Sigmoid colon (tissue), 7 donors: ENCODE measurements around the gene FAXDC2. TPM values are rescaled to one million over a fixed set of nuclear protein-coding genes. Genes with fewer than 3 reads are reported as not detected.
A peak's percentile ranks its signal among the peaks of the same experiment; 100 is the strongest.

Source experiments
- DNase-seq: peaks from one replicate; pipeline ENCODE4 v3.0.0-alpha.2; 2019
- H3K27ac ChIP-seq, 4 donors: fragments of 200-600 bp; sonication (generic); one replicate each; pipeline ENCODE4 v1.5.1; 2016 to 2019; ENCODE audit warnings: mild to moderate bottlenecking in 1 of 4
- H3K27me3 ChIP-seq, 3 donors: fragments of 200-600 bp; sonication (generic); one replicate each; pipeline ENCODE4 v1.5.1; 2019; ENCODE audit warnings: mild to moderate bottlenecking in 1 of 3
- H3K36me3 ChIP-seq, 4 donors: fragments of 200-600 bp; sonication (generic); one replicate each; pipeline ENCODE4 v1.5.1; 2016 to 2019
- H3K4me1 ChIP-seq, 4 donors: fragments of 200-600 bp; sonication (generic); one replicate each; pipeline ENCODE4 v1.5.1; 2017 to 2019
- H3K4me3 ChIP-seq, 4 donors: fragments of 200-600 bp; sonication (generic); one replicate each; pipeline ENCODE4 v1.5.1; 2017 to 2019; ENCODE audit warnings: mild to moderate bottlenecking in 2 of 4, moderate library complexity in 1 of 4
- H3K9me3 ChIP-seq, 4 donors: fragments of 200-600 bp in 3 of 4; sonication (generic) in 3 of 4; one replicate each; pipeline versions ENCODE4 v1.5.1 to v1.6.1; 2013 to 2019
- CTCF ChIP-seq, 4 experiments: fragments of 450-650 bp in 3 of 4; fragments of 200-600 bp in 1 of 4; IDR thresholded peaks; one replicate each; pipeline ENCODE4 v1.5.1; 2016 to 2019; ENCODE audit warnings: antibody characterized with exemption in 4 of 4, mild to moderate bottlenecking in 3 of 4, moderate library complexity in 2 of 4
- EP300 ChIP-seq, 4 donors: sonication (generic); formaldehyde crosslinking; IDR thresholded peaks; one replicate each; pipeline ENCODE4 v1.6.1; 2017; ENCODE audit warnings: antibody characterized with exemption in 4 of 4
- POLR2A ChIP-seq, 2 donors: fragments of 450-650 bp; IDR thresholded peaks; one replicate each; pipeline ENCODE4 v1.6.1; 2016; ENCODE audit warnings: antibody characterized with exemption in 2 of 2, mild to moderate bottlenecking in 2 of 2, moderate library complexity in 2 of 2
- POLR2AphosphoS5 ChIP-seq, 4 donors: sonication (generic); formaldehyde crosslinking; IDR thresholded peaks; one replicate each; pipeline ENCODE4 v1.6.1; 2017; ENCODE audit warnings: antibody characterized with exemption in 4 of 4
- WGBS, 2 donors: extraction: QIAGEN DNeasy Blood & Tissue Kit; methylation state at CpG; one replicate each; pipeline ENCODE4 v1.1.7; 2013; 5-methylcytosine and 5-hydroxymethylcytosine counted together
- intact Hi-C: fragments of 100-400 bp; cut with DNase I; formaldehyde crosslinking; loops from one replicate; pipeline ENCODE4 v1.15.1; 2023
- polyA plus RNA-seq, 3 donors: library from polyadenylated mRNA; stranded (reverse); fragments of 200-250 nt; gene quantifications; one replicate each; pipeline ENCODE4 v1.2.3, GENCODE V29; 2013
- total RNA-seq, 4 donors: library from RNA; depleted of rRNA; stranded (reverse); fragments of >200 nt; gene quantifications; one replicate each; pipeline ENCODE4 v1.1.0, GENCODE V29; 2016
- donor health status: healthy with polysubstance abuse.
- donor health status: Bipolar disorder and iron deficiency.
- donor health status: healthy.

The FAXDC2 gene
- total and polyA plus RNA-seq, 7 donors, result 13.3 to 118 (median 67.3) TPM

DNA sequence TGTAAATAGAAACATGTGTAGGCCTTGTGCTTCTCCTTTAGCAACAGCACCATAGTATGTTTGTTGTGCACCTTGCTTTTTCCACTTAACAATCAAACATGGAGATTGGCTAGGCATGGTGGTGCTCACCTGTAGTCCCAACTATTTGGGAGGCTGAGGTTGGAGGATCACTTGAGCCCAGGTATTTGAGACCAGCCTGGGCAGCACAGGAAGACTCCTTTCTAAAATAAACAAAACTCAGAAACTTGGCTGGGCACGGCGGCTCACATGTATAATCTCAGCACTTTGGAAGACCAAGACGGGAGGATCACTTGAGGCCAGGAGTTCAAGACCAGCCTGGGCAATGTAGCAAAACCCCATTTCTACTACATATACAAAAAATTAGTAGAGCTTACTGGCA lies 948 bp upstream of the FAXDC2 start:
- H3K27me3 ChIP-seq, result no peaks in the 10 kb centered on the region
- H3K4me3 ChIP-seq, result no peak overlapping the region
- no peaks in the 10 kb centered on the region for H3K36me3 ChIP-seq
- intact Hi-C loops, result loop anchor here (10.0 kb wide), 1 partner anchor 407 kb away; the partner anchor contains the start of gene SAP30L
- 91 to 93% methylated on average over 3 of the region's 3 CpGs for WGBS, 2 donors
- peak overlapping the region; percentile 77 to 94 (median 84) for H3K27ac ChIP-seq
- no peak for DNase-seq
- H3K9me3 ChIP-seq, result no peaks in the 10 kb centered on the region
- H3K4me1 ChIP-seq, result peaks cover 0 to 45% (median 40%) of the 10 kb centered on the region in 4 donors
- TF ChIP-seq EP300 (IDR thresholded peaks at IDR 0.05), result no peak
- no peak for TF ChIP-seq POLR2A (IDR thresholded peaks at IDR 0.05)
- no peak for TF ChIP-seq POLR2AphosphoS5 (IDR thresholded peaks at IDR 0.05)
- no peak for TF ChIP-seq CTCF (IDR thresholded peaks at IDR 0.05)

DNA sequence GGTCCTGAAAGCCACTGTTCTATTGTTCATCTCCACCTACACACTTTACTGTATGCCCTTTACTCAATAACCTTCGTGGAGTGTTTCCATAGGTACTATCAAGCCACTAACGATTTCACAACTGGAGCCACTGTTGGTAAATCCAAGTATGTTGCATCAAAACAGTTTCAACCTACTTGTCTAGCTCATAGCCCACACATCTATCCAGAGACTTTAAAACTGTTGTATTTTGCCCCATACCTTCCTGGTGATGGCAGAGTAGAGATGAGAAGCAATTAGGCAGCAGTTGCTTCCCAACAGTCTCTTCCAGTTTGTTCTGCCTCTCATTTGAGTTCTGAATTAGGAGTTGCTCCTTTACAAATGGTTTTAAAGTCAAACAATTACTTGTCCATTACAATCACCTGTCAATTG lies 607 bp downstream of the FAXDC2 start:
- no peak for DNase-seq
- Histone ChIP-seq H3K27ac (peak overlapping the region; percentile 77 to 94 (median 84)), H3K9me3 (no peaks in the 10 kb centered on the region), H3K4me1 (peaks cover 0 to 61% (median 52%) of the 10 kb centered on the region in 4 donors), H3K4me3 (peak overlapping the region; percentile 56 to 67 (median 60)), H3K27me3 (no peaks in the 10 kb centered on the region), H3K36me3 (peaks cover 0 to 5% (median 0%) of the 10 kb centered on the region in 4 donors)
- TF ChIP-seq EP300 (IDR thresholded peaks at IDR 0.05) (no peak), CTCF (IDR thresholded peaks at IDR 0.05) (no peak)
- 42 to 45% methylated on average over 2 of the region's 2 CpGs for WGBS, 2 donors
- intact Hi-C loops, result loop anchor here (10.0 kb wide), 1 partner anchor 405 kb away; the partner anchor contains the start of gene SAP30L

DNA sequence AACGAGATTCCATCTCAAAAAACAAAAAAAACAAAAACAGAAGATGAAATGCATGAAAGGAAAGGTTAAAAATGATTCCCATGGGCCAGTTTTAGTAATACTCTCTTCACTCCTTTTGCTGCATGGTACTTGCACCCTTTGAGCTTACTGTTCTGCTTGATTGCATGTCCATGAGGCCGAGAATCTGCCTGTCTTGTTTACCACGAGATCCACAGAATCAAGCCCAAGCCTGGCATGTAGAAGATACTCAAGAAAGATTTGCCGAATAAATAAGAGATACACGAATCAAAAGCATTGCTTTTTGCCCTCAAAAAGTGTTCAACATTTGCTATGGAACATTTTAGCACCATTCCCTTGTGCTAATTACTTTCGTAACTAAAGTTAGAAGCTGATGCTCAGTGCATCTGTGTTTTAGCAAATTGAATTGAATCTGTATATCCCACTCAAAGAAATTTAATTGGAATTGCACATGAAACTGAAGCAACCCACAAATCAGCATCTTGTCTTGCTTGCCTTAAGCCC lies 1.1 kb downstream of the FAXDC2 start:
- no peak for DNase-seq
- TF ChIP-seq POLR2A (IDR thresholded peaks at IDR 0.05), result no peak
- TF ChIP-seq CTCF (IDR thresholded peaks at IDR 0.05), result no peak
- no peak for TF ChIP-seq POLR2AphosphoS5 (IDR thresholded peaks at IDR 0.05)
- no peak for TF ChIP-seq EP300 (IDR thresholded peaks at IDR 0.05)
- intact Hi-C loops, result no loop called here
- Histone ChIP-seq H3K27me3 (no peaks in the 10 kb centered on the region), H3K4me1 (peaks cover 0 to 65% (median 56%) of the 10 kb centered on the region in 4 donors), H3K9me3 (no peaks in the 10 kb centered on the region), H3K36me3 (peaks cover 0 to 5% (median 0%) of the 10 kb centered on the region in 4 donors), H3K27ac (peak overlapping the region; percentile 77 to 94 (median 84)), H3K4me3 (peak overlapping the region; percentile 56 to 67 (median 60))
- WGBS, 2 donors, result 77 to 83% methylated on average over 6 of the region's 6 CpGs

DNA sequence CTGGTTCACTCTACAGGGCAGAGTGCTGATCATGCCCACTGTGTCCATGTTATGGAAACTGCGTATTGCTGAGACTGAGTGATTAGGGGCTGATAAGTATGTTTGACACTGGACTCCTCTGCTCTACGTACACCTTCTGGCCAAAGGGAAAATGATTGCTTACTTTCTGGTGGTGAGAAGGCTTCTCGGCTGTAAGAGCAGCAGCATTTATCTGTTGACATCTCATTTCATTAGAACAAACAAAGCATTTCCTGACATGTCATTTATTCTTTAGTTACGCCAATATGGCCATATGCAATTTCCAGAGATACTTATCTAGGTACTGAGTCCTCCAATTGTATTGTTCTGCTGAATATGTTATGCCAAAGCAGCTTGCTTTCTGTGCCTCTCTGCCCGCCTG lies 5.6 kb downstream of the FAXDC2 start:
- peak overlapping the region in 1 of 4 donors; percentile 1 for H3K27ac ChIP-seq
- H3K36me3 ChIP-seq, result peaks cover 0 to 5% (median 0%) of the 10 kb centered on the region in 4 donors
- no peak overlapping the region for H3K4me3 ChIP-seq
- no peak for DNase-seq
- intact Hi-C loops, result no loop called here
- H3K27me3 ChIP-seq, result no peaks in the 10 kb centered on the region
- 85 to 86% methylated on average over 5 of the region's 5 CpGs for WGBS, 2 donors
- peaks cover 0 to 63% (median 63%) of the 10 kb centered on the region in 4 donors for H3K4me1 ChIP-seq
- TF ChIP-seq CTCF (IDR thresholded peaks at IDR 0.05), result no peak
- no peak for TF ChIP-seq POLR2AphosphoS5 (IDR thresholded peaks at IDR 0.05)
- no peak for TF ChIP-seq POLR2A (IDR thresholded peaks at IDR 0.05)
- no peaks in the 10 kb centered on the region for H3K9me3 ChIP-seq
